ENCODE data around the gene UST. TPM values are rescaled to one million over a fixed set of nuclear protein-coding genes. Genes with fewer than 3 reads are reported as not detected.
"Not testable (repeated sequence)": the region's sequence is repeated elsewhere in the genome, so short reads cannot be mapped to it uniquely, and the experiment has no call there.

The UST gene
- total RNA-seq, 1 donor = 36.1 TPM

DNA sequence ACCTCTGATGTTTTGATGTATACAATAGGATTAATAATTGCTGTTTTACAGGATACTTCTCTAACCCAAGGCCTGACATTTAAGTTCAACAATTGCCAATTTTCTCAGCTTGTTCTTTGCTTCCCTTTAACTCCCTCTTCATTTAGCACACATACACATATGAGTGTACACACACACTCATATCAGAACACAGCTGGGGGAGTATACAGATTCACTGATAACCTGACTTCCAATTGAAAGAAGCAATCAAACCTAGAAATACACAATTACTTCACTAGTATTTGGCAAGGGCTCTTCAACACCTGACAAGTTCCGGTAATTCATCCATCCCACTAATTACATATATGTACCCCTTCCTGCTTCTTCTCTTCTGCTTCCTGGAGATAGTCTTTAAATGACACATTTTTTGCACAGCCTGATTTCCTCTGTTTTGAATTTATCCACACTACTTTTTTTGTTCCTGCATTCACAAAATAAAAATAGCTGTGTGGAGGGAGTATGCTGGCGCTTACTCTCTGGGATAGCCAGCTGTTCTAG, 11.2 kb downstream of the UST start:
- TF ChIP-seq CTCF (IDR thresholded peaks at IDR 0.05; ENCODE audit: insufficient read depth, low read length) = no peak
- no peak overlapping the region for H3K4me3 ChIP-seq (ENCODE audit: low read depth, low read length)
- DNase-seq (ENCODE audit: low read depth) = no peak

GRCh38 chr6:148758492-148758891, 11.7 kb downstream of the UST start:
- H3K4me3 ChIP-seq (ENCODE audit: low read depth, low read length) = no peak overlapping the region
- TF ChIP-seq CTCF (IDR thresholded peaks at IDR 0.05; ENCODE audit: insufficient read depth, low read length) = no peak
- no peak for DNase-seq (ENCODE audit: low read depth)

GRCh38 chr6:148760258-148760534, 13.4 kb downstream of the UST start:
- TF ChIP-seq CTCF (IDR thresholded peaks at IDR 0.05; ENCODE audit: insufficient read depth, low read length) = no peak
- DNase-seq (ENCODE audit: low read depth) = no peak
- H3K4me3 ChIP-seq (ENCODE audit: low read depth, low read length) = peak overlapping the region; percentile 39

DNA sequence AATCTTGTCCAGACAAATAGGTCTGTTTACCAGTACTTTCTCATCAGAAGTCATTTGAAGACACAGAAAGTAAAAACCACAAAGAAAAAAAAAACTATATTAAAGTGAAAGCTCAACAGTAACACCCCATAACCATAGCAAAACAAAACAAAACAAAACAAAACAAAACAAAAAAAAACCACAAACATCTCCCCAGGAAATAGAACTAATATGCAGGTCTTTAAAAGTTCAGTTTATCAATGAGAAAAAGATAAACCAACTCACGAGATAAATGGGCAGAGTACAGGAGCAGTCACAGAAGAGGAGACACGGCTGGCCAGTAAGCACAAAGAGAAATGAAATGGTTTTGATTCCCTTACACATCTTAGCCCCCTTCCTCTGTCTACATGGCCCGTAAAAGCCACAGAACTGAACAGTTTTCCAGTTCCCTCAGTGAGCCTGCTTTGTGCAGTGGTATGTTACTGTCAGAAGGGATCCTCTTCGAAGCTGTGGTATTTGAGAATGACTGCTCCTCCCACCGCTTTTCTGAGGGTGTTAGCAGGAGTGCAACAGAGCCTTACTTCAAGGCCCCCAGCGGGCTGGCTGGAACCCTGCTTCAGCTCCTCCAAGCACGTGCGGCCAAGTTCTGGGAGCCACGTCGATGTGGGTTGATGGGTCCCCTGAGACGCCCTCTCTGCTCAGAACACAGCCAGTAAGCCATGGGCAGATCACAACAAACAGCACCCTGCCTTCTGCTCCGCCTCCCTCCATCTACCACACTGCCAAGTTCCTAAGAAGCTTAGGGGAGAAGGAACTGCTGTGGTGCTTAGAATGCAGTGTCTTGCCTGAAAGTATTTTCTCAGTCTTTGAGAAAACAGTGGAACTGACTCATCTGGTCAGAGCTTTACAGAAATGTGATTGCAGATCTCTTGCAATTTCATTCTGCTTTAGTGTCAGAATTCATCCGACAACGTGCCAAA, 14.0 kb downstream of the UST start:
- DNase-seq (ENCODE audit: low read depth) = peak; percentile 98
- TF ChIP-seq CTCF (IDR thresholded peaks at IDR 0.05; ENCODE audit: insufficient read depth, low read length) = peak; percentile 7
- peak overlapping the region; percentile 54 for H3K4me3 ChIP-seq (ENCODE audit: low read depth, low read length)

DNA sequence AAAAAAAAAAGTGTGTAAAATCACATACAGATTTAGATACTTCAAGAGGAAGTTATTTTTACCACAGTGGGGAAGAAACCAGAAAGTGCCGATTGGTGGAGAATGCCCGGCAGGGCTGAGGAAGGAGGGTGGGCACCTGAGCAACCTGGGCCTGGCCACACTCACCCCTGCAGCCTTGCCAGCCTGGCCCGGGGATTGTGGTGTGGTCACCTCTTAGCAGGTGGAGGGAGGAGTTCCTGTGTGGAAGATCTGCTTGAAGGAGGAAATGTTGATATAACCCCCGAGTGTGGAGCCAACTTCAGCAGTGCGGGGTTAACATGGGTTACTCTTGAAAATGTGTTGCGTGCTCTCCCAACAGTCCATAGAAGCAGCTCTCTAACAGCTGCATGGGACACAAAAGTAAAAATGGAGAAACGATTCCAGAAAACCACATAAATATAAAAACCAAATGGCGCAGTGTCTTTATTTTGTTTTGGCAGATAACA, 14.7 kb downstream of the UST start:
- TF ChIP-seq CTCF (IDR thresholded peaks at IDR 0.05; ENCODE audit: insufficient read depth, low read length) = no peak
- no peak for DNase-seq (ENCODE audit: low read depth)
- H3K4me3 ChIP-seq (ENCODE audit: low read depth, low read length) = peak overlapping the region; percentile 60

DNA sequence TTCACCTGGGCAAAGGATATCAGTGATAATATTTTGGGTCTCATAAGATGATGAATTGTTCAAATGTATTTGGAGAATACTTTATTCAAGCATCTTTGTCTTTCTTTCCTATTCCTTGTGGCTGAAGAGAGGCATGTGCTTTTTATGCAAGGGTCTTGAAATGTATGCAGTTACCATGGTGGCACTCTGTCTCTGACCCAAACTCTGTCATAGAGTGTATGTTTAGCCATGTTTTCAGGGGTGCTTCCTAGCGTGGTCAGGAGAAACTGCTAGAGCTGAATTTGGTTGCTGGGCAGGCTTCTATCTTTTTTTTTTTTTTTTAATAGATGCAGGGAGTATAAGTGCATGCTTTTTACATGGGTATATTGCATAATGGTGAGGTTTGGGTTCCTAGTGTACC, 15.4 kb downstream of the UST start:
- H3K4me3 ChIP-seq (ENCODE audit: low read depth, low read length) = no peak overlapping the region
- no peak for TF ChIP-seq CTCF (IDR thresholded peaks at IDR 0.05; ENCODE audit: insufficient read depth, low read length)
- DNase-seq (ENCODE audit: low read depth) = no peak

DNA sequence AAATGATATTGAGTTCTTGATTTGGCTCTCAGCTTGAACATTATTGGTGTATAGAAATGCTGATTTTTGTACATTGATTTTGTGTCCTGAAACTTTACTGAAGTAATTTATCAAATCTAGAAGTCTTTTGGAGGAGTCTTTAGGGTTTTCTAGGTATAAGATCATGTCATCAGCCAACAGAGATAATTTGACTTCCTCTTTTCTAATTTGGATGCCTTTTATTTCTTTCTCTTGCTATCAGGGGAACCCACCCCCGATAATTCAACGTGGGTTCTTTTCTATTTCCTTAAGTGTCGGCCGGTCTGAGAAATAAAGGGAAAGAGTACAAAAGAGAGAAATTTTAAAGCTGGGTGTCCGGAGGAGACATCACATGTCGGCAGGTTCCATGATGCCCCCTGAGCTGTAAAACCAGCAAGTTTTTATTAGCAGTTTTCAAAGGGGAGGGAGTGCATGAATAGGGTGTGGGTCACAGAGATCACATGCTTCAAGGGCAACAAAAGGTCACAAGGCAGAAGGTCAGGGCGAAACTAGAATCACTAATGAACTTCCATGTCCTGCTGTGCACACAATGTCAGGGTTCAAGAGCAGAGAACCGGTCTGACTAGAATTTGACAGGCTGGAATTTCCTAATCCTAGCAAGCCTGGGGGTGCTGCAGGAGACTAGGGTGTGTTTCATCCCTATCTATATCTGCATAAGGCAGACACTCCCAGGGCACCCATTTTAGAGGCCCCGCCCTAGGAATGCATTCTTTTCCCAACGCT, 17.6 kb downstream of the UST start:
- not testable (repeated sequence) for DNase-seq (ENCODE audit: low read depth); H3K4me3 ChIP-seq (ENCODE audit: low read depth, low read length)

Measured in fibroblast of the aortic adventitia (primary cell).